ENCODE results near the gene COMMD8.

COMMD8 gene

GRCh38 chr4:47471064-47471463 is 7.6 kb upstream of the COMMD8 start:
- no peak for FAIRE-seq

DNA sequence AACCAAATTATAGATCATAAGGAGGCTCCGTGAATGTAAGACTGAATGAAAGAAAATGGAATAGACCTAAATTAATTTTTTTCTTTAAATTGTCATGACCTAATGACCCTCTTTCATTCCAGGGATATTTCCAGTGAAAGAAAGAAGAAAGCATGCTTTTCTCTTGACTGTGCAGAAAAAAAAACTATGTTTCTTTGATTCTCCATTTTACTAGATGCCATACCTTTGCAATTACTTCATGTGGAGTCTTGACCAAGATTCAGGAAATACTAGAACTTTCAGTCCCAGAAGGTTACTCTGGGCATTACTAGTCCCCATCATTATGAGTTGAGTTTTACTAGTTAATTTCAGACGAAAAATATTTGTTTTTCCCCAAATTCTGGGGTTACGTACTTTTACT is 6.4 kb upstream of the COMMD8 start:
- no peak for FAIRE-seq

DNA sequence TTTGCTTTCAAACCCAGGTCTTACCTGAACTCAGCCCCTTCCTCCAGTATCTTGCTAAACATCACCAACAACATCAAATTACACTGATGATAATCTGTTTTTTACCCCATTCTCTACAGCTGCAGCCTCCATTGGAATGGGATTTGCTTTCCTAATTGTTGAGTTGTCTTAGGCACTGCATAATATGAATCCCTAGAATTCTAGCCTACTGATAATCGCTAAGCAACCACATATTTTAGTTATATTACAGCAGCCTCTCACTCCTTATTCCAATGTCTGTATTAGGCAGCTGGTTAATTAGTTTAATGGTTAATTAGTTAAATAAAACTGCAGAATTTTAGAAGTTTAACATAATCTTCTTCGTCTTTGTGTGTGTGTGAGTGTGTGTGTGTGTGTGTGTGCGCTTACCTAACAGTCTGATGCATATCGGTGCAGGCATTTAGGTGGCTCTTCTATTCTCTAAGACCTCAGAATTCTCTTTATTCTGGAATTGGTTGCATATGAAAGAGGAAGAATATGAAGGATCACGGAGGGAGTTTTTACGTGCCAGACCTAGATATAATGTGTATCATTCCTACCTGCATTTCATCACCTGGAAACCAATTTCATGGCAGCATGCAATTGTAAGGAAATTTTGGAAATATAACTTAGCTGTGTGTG is 5.3 kb upstream of the COMMD8 start:
- FAIRE-seq = no peak

DNA sequence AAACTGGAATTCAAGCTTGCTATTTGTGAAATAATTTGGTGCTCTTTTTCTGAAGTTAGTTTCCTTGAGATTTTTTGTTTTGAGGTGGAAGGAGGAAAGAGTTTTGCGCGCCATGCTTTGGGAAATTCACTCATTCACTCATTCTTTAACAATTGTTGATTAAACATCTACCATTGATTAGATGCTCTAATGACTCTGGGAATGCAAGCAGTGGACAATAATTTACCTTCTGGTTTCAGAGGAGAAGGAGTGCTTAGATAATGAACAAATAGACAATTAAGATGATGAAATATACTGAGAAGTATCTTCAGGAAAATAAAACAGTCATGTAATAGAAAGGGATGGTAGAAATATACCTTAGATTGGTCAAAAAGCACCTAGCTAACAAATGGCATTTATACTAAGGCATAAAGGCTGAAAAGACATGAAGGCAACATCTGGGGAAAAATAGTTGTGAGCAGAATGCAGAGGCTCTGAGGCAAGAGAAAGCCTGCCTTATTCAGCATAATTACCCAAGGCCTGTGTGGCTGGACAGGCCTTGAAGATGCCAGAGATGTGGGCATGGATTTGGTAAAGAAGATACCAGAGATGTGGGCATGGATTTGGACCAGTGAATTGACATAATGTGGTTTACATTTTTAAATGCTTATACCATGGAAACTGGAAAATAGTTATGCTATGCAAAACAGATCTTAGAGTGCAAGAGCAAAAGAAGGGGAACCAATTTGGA is 2.7 kb upstream of the COMMD8 start:
- no peak for FAIRE-seq

- FAIRE-seq = no peak
Observed at GRCh38 chr4:47465004-47465403, 1.5 kb upstream of the COMMD8 start.

GRCh38 chr4:47462799-47463234 is 685 bp downstream of the COMMD8 start:
- no peak for FAIRE-seq

- FAIRE-seq = no peak
Observed at GRCh38 chr4:47451657-47452056, 11.8 kb downstream of the COMMD8 start.

DNA sequence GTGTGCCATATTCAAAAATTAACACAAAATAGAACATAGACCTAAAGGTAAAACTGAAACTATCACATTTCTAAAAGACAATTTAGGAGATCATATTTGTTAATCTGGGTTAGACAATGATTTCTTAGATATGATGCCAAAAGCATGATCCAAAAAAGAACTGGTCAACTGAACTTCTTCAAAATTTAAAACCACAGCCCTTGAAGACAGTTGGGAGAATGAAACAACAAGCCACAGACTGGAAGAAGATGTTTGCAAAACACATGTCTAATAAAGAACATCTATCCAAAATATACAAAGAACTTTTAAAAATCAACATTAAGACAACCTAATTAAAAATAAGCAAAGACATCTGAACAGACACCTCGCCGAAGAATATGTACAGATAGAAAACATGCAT is 19.5 kb downstream of the COMMD8 start:
- FAIRE-seq = no peak

- FAIRE-seq = no peak
Observed at GRCh38 chr4:47442980-47443379, 20.5 kb downstream of the COMMD8 start.

DNA sequence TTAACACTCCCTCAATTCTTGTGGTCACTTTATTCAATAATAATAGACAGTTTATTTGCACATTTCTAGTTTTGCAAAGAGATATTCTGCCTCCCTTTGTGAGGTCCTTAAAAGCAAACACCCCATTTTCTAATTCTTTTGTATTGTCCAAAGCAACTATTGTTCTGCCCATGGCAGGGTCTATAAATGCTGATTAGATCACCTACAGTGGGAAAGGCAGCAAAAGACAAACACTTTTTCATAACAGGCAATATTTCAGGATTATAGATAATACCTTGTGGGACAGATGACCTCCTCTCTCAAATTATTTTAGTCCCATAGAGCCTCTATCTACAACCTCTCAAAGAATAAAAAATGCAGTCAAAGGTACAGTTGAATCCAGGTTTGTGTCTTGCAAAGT is 28.6 kb downstream of the COMMD8 start:
- FAIRE-seq = no peak

DNA sequence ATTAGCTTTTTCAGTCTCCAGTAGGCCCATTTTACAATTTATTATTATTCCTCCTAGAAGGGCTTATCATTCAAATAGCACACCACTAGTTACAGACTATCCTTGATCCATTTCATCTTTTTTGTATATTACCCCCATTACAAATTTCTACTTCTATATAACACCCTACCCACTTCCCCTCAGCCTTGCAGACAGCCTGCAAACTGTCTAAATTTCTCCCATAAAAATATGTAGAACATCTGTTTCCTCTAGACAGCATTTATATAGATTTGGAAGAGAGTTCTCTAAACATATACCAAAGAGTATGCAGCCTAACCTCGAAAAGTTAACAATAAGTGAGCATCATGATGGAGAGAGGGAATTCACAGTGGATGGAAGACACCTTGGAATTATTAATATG is 30.8 kb downstream of the COMMD8 start:
- no peak for FAIRE-seq

GRCh38 chr4:47427935-47428334 is 35.6 kb downstream of the COMMD8 start:
- no peak for FAIRE-seq

- FAIRE-seq = no peak
Observed at GRCh38 chr4:47425628-47426027, 37.9 kb downstream of the COMMD8 start.

- FAIRE-seq = no peak
Observed at GRCh38 chr4:47419296-47419695, 44.2 kb downstream of the COMMD8 start.

DNA sequence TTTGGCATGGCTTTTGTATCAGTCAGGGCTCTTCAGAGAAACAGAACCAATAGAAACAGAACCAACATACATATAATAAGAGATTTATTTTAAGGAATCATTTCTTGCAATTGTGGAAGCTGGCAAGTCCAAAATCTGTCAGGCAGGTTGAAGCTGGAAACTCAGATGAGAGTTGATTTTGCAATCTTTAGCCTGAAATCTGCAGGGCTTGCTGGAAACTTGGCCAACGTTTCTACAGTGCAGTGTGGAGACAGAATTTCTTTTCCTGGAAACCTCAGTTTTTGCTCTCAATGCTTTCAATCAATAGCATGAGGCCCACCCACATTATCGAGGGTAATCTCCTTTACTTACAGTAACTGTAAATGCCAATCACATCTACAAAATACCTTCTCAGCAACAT is 45.4 kb downstream of the COMMD8 start:
- FAIRE-seq = no peak

- no peak for FAIRE-seq
Observed at GRCh38 chr4:47415719-47416118, 47.8 kb downstream of the COMMD8 start.

DNA sequence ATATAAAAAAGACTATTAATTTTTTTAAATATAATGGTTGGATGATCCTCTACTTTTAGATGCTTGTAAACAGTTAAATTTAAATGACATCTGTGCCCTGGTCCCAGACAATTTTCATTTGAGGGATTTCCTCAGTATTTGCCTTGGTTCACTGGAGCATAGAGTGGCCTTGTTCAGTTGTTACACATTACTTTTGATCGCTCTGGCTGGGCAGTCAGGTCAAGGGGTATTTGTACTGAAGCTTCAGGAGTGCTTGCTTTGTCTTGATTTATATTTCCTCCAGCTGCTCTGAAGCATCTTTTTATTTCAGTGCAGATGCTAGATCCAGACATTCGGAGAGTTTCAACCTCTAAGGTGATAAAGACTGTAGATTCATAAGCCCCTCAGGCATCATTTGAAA is 50.0 kb downstream of the COMMD8 start:
- FAIRE-seq = no peak

- no peak for FAIRE-seq
Observed at GRCh38 chr4:47410271-47410670, 53.2 kb downstream of the COMMD8 start.

DNA sequence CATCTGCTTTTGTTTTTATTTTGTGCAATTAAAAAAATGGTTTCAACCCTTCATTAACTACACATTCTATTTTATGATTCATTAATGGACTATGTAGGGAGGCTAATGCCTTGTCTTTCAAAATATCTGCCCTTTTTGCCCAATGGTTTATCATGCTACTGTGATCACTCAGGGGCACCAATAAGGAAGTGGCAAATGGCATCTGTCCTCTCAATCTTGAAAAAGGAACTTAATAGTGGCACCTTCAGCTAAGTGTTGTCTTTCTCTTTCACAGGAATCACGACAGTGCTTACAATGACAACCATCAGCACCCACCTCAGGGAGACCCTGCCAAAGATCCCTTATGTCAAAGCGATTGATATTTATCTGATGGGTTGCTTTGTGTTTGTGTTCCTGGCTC is 57.1 kb downstream of the COMMD8 start:
- no peak for FAIRE-seq

Measured in colon (tissue), 2 donors.